NOMO-1 (cell line): Measurements from ENCODE around the gene ACTL7A.
A peak's percentile ranks its signal among the peaks of the same experiment; 100 is the strongest.
"Not testable (repeated sequence)": the region's sequence is repeated elsewhere in the genome, so short reads cannot be mapped to it uniquely, and the experiment has no call there.

ENCODE experiments used
- DNase-seq, 2 experiments: peaks; one replicate each; lab custom pipeline; 2025; ENCODE audit not compliant: unreplicated experiment in 2 of 2; lab: John Stamatoyannopoulos, UW

ACTL7A gene

GRCh38 chr9:108861997-108862396 is at the start of gene ACTL7A:
TSS of gene ACTL7A (plus strand) at chr9:108862266. CDS start at chr9:108862323, 57 bp downstream.
- DNase-seq, result no peak

- DNase-seq, result no peak
Observed at GRCh38 chr9:108812396-108813025, 49.6 kb upstream of the ACTL7A start.

GRCh38 chr9:108813951-108814601 is 48.0 kb upstream of the ACTL7A start:
- DNase-seq, result peak; percentile 37 to 56

- DNase-seq, result no peak
Observed at GRCh38 chr9:108815156-108815555, 46.9 kb upstream of the ACTL7A start.

- DNase-seq, result peak; percentile 53 to 63
Observed at GRCh38 chr9:108816037-108816436, 46.0 kb upstream of the ACTL7A start.

- DNase-seq, result no peak
Observed at GRCh38 chr9:108823829-108824228, 38.2 kb upstream of the ACTL7A start.

GRCh38 chr9:108830272-108830671 is 31.8 kb upstream of the ACTL7A start:
- DNase-seq, result no peak

- DNase-seq, result no peak
Observed at GRCh38 chr9:108831496-108832178, 30.4 kb upstream of the ACTL7A start.

- DNase-seq, result no peak
Observed at GRCh38 chr9:108832179-108832500, 29.9 kb upstream of the ACTL7A start.

GRCh38 chr9:108834959-108835665 is 27.0 kb upstream of the ACTL7A start:
- peak; percentile 28 to 85 for DNase-seq

GRCh38 chr9:108835831-108836230 is 26.2 kb upstream of the ACTL7A start:
- DNase-seq, result no peak

- DNase-seq, result no peak
Observed at GRCh38 chr9:108836319-108836718, 25.7 kb upstream of the ACTL7A start.

- no peak for DNase-seq
Observed at GRCh38 chr9:108836781-108837180, 25.3 kb upstream of the ACTL7A start.

- DNase-seq, result no peak
Observed at GRCh38 chr9:108837530-108837929, 24.5 kb upstream of the ACTL7A start.

- no peak for DNase-seq
Observed at GRCh38 chr9:108838017-108838416, 24.0 kb upstream of the ACTL7A start.

- not testable (repeated sequence) for DNase-seq
Observed at GRCh38 chr9:108839561-108839960, 22.5 kb upstream of the ACTL7A start.

- DNase-seq, result peak in 1 of 2 experiments; percentile 32
Observed at GRCh38 chr9:108842610-108843295, 19.3 kb upstream of the ACTL7A start.

- DNase-seq, result no peak
Observed at GRCh38 chr9:108844391-108844790, 17.7 kb upstream of the ACTL7A start.

GRCh38 chr9:108844856-108845255 is 17.2 kb upstream of the ACTL7A start:
- DNase-seq, result no peak

- DNase-seq, result no peak
Observed at GRCh38 chr9:108845507-108845906, 16.6 kb upstream of the ACTL7A start.

GRCh38 chr9:108845947-108846346 is 16.1 kb upstream of the ACTL7A start:
- DNase-seq, result peak; percentile 39 to 49
